ENCODE results near the gene IL31RA. TPM values are rescaled to one million over a fixed set of nuclear protein-coding genes. Genes with fewer than 3 reads are reported as not detected.

IL31RA gene
- polyA plus RNA-seq, 4 donors: 0.08 to 0.10 (median 0.09) TPM; not detected in 1

GRCh38 chr5:55857247-55857640 lies 6.1 kb downstream of the IL31RA start:
- DNase-seq (ENCODE audit: low read depth in 4 of 4, low spot score in 3 of 4): no peak

- DNase-seq (ENCODE audit: low read depth in 4 of 4, low spot score in 3 of 4): no peak
Observed at GRCh38 chr5:55858104-55858503, 6.9 kb downstream of the IL31RA start.

GRCh38 chr5:55860288-55860687 lies 9.1 kb downstream of the IL31RA start:
- DNase-seq (ENCODE audit: low read depth in 4 of 4, low spot score in 3 of 4): no peak

DNA sequence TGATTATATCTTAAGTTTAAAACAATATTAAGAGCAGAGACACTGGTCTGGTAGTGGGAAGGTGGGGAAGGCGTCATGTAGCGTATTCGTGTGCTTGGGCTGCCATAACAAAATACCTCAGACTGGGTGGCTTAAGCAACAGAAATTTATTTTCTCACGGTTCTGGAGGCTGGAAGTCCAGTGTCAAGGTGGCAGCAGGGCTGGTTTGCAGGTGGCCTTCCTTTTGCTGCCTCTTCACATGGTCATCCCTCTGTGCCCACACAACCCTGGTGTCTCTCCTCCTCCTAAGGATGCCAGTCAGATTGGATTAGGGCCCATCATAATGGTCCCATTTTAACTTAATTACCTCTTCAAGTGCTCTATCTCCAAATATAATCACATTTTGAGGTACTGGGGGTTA lies 9.6 kb downstream of the IL31RA start:
- no peak for DNase-seq (ENCODE audit: low read depth in 4 of 4, low spot score in 3 of 4)

DNA sequence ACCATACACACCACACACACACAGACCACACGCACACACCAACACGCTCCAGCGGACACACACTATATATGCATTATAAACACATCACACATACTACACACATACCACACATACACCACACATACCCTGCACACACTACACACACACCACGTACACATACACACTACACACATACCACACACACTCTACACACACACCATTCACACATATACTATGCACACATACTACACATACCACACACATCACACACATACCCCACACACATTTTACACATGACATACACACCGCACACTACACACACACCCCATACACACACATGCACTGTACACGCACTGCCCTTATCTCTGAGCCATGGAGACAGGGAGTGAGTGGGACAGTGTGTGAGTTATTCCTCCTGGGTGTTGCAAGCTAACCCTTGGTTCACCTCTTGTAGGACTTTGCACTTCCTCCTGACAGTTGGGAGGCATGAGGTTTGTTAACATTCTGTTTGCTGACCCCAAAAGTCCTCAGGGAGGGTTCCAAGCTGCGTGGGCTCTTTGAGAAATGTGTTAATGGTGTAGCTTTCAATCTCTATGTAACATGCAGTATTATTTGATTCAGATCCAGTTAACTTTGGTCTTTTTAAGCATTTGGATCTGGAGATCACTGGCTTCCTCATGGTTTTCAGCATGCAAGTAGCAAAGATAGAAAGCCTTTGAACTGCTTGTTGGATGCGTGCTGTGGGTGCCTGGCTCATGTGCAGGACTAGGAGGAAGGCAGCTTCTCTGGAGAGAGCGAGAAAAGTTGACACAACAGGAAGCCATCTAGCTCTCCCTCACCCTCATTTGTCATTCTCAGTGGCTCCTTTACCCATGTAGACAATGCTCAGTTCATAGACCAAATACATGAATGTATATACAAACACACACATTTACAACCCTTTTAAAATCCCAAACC lies 13.7 kb downstream of the IL31RA start:
- no peak for DNase-seq (ENCODE audit: low read depth in 4 of 4, low spot score in 3 of 4)

DNA sequence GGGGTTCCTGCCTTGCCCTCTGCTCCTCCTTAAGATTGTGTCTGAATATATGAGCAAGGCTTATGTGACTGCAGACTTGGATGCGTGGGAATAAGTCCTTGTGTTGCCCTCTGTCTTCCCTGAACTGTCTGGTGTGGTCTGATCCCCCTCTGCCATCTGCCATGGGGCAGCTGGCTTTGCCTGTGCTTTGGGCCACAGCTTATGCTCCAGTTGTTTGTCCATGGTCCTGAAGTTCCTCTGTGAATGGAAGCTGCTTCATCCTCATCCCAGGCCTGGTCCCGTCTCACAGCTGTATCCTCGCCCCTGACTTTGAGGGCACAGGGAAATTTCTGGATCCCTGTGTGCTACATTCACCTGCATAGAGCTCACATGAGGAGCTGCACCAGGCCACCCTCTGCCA lies 14.7 kb downstream of the IL31RA start:
- no peak for DNase-seq (ENCODE audit: low read depth in 4 of 4, low spot score in 3 of 4)

- DNase-seq (ENCODE audit: low read depth in 4 of 4, low spot score in 3 of 4): no peak
Observed at GRCh38 chr5:55866485-55866884, 15.3 kb downstream of the IL31RA start.

DNA sequence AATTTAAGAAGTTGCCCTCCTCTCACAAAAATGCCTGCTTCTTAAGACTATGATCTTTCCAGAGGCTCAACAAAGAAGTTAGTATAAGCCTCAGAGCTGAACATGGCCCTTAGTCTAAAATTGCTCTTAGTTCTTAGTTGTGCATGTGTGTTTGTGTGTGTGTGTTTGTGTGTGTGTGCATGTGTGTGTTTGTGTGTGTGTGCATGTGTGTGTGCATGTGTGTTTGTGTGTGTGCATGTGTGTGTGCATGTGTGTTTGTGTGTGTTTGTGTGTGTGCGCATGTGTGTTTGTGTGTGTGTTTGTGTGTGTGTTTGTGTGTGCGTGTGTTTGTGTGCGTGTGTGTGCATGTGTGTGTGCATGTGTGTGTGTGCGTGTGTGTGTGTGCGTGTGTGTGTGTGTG lies 15.8 kb downstream of the IL31RA start:
- no peak for DNase-seq (ENCODE audit: low read depth in 4 of 4, low spot score in 3 of 4)

GRCh38 chr5:55868846-55869245 lies 17.7 kb downstream of the IL31RA start:
- DNase-seq (ENCODE audit: low read depth in 4 of 4, low spot score in 3 of 4): no peak

GRCh38 chr5:55869847-55870246 lies 18.7 kb downstream of the IL31RA start:
- no peak for DNase-seq (ENCODE audit: low read depth in 4 of 4, low spot score in 3 of 4)

- DNase-seq (ENCODE audit: low read depth in 4 of 4, low spot score in 3 of 4): no peak
Observed at GRCh38 chr5:55873234-55873633, 22.1 kb downstream of the IL31RA start.

GRCh38 chr5:55877655-55878054 lies 26.5 kb downstream of the IL31RA start:
- no peak for DNase-seq (ENCODE audit: low read depth in 4 of 4, low spot score in 3 of 4)

DNA sequence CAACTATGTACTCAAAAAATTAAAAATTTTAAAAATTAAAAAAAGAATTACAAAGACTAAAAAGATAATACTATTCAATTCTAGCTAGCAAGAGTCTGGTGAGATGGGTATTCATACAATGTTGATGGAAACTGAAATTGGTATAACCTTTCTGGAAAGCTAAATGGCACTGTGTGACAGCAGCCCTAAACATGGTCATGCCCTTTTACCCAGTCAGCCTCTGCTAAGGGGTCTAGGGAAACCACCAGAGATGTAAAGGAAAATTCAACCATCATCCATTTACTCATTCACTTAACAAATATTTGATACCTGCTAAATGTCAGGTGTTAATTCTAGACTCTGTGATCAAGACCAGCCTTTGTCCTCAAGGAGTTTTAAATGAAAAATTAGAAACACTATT lies 29.3 kb downstream of the IL31RA start:
- no peak for DNase-seq (ENCODE audit: low read depth in 4 of 4, low spot score in 3 of 4)

DNA sequence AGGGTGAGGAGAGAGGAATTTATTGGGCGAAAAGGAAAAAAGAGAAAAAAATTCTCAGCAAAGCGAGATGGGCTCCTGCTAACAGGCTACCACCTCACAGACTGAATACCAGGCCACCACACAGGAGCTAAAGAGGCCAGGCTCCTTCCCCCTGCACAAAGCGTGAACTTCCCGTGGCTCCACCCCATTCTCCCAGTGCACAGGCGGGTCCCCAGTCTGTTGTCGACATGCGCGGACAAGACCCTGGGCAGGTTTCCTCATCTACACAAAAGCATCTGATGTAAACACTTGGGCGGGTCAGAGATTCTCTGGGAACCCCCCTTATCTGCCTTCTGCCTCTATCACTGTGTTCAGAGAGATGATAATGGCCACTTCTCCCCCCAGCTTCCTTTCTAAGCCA lies 34.2 kb downstream of the IL31RA start:
- DNase-seq (ENCODE audit: low read depth in 4 of 4, low spot score in 3 of 4): no peak

DNA sequence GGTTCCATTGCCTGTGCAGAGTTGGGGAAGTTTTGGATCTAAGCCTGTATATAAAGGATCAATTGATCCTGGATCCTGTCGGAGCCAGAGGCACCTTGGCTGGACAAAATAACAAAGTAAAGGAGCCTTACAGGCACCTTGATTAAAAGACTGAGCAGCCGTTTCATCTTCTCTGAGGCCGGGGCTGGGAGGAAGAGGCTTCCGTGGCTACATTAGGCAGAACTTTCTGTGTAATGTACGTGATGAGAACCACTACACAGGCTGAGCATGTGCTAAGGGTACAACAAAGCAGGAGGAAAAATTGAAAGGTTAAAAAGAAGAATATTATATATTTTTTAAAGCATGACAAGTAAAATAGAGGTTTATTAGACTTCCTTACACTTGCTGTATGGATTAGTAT lies 37.0 kb downstream of the IL31RA start:
- DNase-seq (ENCODE audit: low read depth in 4 of 4, low spot score in 3 of 4): no peak

DNA sequence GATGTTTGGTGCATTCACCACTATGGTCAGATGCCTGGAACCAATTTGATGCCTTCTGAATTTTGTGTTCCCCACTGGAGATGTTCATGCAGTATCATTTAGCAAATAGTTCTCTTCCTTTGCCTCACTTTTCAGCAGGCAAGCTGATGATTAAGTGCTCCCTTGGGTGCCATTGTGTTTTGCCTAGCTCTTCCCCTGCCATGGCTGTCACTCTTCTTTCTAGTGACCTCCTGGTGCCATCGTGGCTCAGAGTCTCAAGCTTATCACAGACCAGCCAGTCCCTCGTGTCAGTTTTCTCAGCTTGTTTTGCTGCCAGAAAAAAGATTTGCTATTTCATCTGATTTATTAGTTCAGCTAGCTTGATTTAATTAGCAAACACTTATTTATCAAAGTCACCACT lies 41.3 kb downstream of the IL31RA start:
- DNase-seq (ENCODE audit: low read depth in 4 of 4, low spot score in 3 of 4): no peak

GRCh38 chr5:55894135-55894534 lies 43.0 kb downstream of the IL31RA start:
- DNase-seq (ENCODE audit: low read depth in 4 of 4, low spot score in 3 of 4): no peak

DNA sequence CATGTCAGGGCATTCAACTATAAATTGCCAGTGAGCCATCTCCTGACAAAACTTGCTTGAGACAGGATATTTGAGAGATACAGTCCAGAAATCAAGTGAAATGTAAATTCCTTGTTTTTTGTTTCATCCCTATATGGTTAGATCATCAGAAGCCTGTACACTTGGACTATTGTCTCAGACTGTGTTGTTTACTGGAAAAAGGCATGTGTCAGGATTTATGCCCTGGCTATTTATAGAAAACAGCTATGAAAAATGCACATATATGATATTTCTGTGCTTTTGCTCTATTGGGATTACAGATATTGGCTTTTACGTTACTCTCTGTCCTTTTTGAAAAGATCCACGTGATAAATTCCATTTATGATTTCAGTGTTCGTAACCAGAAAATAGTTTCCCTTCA lies 44.2 kb downstream of the IL31RA start:
- no peak for DNase-seq (ENCODE audit: low read depth in 4 of 4, low spot score in 3 of 4)

GRCh38 chr5:55896238-55896637 lies 45.1 kb downstream of the IL31RA start:
- DNase-seq (ENCODE audit: low read depth in 4 of 4, low spot score in 3 of 4): no peak

DNA sequence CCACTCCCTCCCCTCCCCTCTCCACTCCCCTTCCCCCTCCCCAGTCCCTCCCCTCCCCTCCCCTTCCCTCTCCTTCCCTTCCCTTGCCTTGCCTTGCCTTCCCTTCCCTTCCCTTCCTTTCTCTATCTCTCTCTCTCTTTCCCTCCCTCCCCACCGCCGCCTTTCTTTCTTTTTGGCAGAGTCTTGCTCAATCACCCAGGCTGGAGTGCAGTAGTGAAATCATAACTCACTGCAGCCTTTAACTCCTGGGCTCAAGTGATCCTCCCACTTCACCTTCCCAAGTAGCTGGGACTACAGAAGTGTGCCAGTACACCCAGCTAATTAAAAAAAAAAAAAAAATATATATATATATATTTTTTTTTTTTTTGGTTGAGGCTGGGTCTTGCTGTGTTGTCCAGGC lies 45.5 kb downstream of the IL31RA start:
- DNase-seq (ENCODE audit: low read depth in 4 of 4, low spot score in 3 of 4): no peak

DNA sequence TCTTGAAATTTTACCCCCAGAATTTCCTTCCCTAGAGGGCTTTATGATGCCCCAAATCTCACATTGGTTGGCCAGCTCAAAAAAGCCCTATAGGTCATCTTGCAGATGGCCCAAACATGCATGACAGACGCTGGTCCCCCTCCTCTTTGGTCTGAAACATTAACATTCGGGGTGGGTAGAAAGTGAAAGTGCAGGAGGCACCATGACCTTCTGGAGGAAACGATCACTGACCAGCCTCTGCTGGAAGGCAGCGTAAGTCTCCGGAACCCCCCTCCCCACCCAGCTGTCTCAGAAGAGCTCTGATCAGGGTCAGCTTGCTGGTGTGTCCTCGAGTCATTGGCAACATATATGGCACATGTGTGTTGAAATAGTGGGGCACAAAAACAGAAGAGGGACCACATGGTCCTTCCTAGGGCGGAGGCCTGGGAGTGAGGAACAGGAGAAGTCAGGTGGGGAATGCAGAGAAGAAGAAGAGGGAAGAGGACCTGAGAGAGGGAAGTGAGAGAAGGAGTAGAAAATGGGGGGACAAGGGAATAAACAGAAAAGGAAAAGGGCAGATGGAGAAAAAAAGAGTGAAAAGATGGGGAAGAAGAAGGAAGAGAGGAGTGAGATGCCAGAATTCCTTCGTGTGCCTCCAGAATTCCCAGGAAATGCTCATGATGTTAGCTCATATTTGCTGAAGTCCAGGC lies 46.2 kb downstream of the IL31RA start:
- no peak for DNase-seq (ENCODE audit: low read depth in 4 of 4, low spot score in 3 of 4)

- DNase-seq (ENCODE audit: low read depth in 4 of 4, low spot score in 3 of 4): no peak
Observed at GRCh38 chr5:55897905-55898304, 46.7 kb downstream of the IL31RA start.
